HepG2 (cell line): ENCODE measurements around the gene COA5. TPM values are rescaled to one million over a fixed set of nuclear protein-coding genes. Genes with fewer than 3 reads are reported as not detected.

Experiments
- ATF1 ChIP-seq: IDR thresholded peaks from 2 replicates; pipeline ENCODE4 v1.6.1; 2016; ENCODE audit warnings: mild to moderate bottlenecking, control low read depth
- ATF4 ChIP-seq, 2 experiments: fragments of 450-650 bp in 1 of 2; sonication (generic) in 1 of 2; formaldehyde crosslinking; IDR thresholded peaks; 2 replicates each; pipeline versions ENCODE4 v1.5.0 to v1.8.0; 2020 to 2022; ENCODE audit warnings: mild to moderate bottlenecking in 1 of 2, missing genetic modification reagents in 1 of 2
- DR1 ChIP-seq: sonication (generic); formaldehyde crosslinking; IDR thresholded peaks from 2 replicates; pipeline ENCODE4 v1.8.0; 2021; ENCODE audit warnings: mild to moderate bottlenecking, missing genetic modification reagents, inconsistent platforms
- HNRNPLL ChIP-seq: fragments of 200-400 bp; formaldehyde crosslinking; IDR thresholded peaks from 2 replicates; pipeline ENCODE4 v1.6.1; 2017; ENCODE audit warnings: mild to moderate bottlenecking, low read depth, low read length; ENCODE audit not compliant: poor library complexity, severe bottlenecking
- HOXA5 ChIP-seq: sonication (generic); formaldehyde crosslinking; IDR thresholded peaks from 2 replicates; pipeline ENCODE4 v1.4.0; 2020; ENCODE audit warnings: missing genetic modification reagents
- NFATC3 ChIP-seq: sonication (generic); formaldehyde crosslinking; IDR thresholded peaks from 2 replicates; pipeline ENCODE4 v1.5.1; 2020; ENCODE audit warnings: mild to moderate bottlenecking, missing genetic modification reagents
- RFX1 ChIP-seq: fragments of 450-650 bp; IDR thresholded peaks from 2 replicates; pipeline ENCODE4 v1.6.1; 2017
- SALL1 ChIP-seq: sonication (generic); formaldehyde crosslinking; IDR thresholded peaks from 2 replicates; pipeline ENCODE4 v1.8.0; 2022; ENCODE audit warnings: mild to moderate bottlenecking, missing genetic modification reagents
- SMYD3 ChIP-seq: sonication (generic); formaldehyde crosslinking; IDR thresholded peaks from 2 replicates; pipeline ENCODE4 v1.8.1; 2023; ENCODE audit warnings: mild to moderate bottlenecking, missing genetic modification reagents
- ZBTB7A ChIP-seq: sonication (generic); formaldehyde crosslinking; IDR thresholded peaks from 2 replicates; pipeline ENCODE4 v1.8.0; 2022; ENCODE audit warnings: mild to moderate bottlenecking, missing genetic modification reagents
- ZFP91 ChIP-seq: sonication (generic); formaldehyde crosslinking; IDR thresholded peaks from 2 replicates; pipeline ENCODE4 v1.9.0; 2022; ENCODE audit warnings: missing genetic modification reagents, mild to moderate bottlenecking, borderline replicate concordance
- ZKSCAN5 ChIP-seq: sonication (generic); formaldehyde crosslinking; IDR thresholded peaks from 2 replicates; pipeline ENCODE4 v1.5.1; 2020; ENCODE audit warnings: mild to moderate bottlenecking, missing genetic modification reagents
- ZNF274 ChIP-seq: sonication (generic); formaldehyde crosslinking; IDR thresholded peaks from 2 replicates; pipeline ENCODE4 v1.5.1; 2020; ENCODE audit warnings: mild to moderate bottlenecking, missing genetic modification reagents
- ZNF510 ChIP-seq: sonication (generic); formaldehyde crosslinking; IDR thresholded peaks from 2 replicates; pipeline ENCODE4 v1.4.0; 2020; ENCODE audit warnings: low read depth, mild to moderate bottlenecking, missing genetic modification reagents
- ZNF660 ChIP-seq: sonication (generic); formaldehyde crosslinking; IDR thresholded peaks from 2 replicates; pipeline ENCODE4 v1.5.1; 2020; ENCODE audit warnings: mild to moderate bottlenecking, low read depth, missing genetic modification reagents, borderline replicate concordance
- ZNF816 ChIP-seq: sonication (generic); formaldehyde crosslinking; IDR thresholded peaks from 2 replicates; pipeline ENCODE4 v1.8.0; 2022; ENCODE audit warnings: missing genetic modification reagents, mild to moderate bottlenecking, borderline replicate concordance
- polyA plus RNA-seq, 8 experiments: library from polyadenylated mRNA; depleted of rRNA in 3 of 8; stranded (reverse) in 7 of 8; unstranded in 1 of 8; fragments of >200 nt; fragmentation: Illumina TruSeq in 4 of 8; extraction: Trizol in 4 of 8; gene quantifications; 2 replicates each; pipeline versions ENCODE4 v1.2.1 to v1.2.3, GENCODE V29; 2011 to 2016; ENCODE audit warnings: low read depth in 4 of 8, missing spikeins in 1 of 8, mixed read lengths in 1 of 8; ENCODE audit not compliant: insufficient read depth in 1 of 8
- total RNA-seq, 5 experiments: library from RNA; depleted of rRNA; stranded (reverse); fragments of >200 nt; fragmentation: Illumina TruSeq; extraction: Trizol; gene quantifications; 2 replicates each; pipeline ENCODE4 v1.2.3, GENCODE V29; 2016; ENCODE audit warnings: low read depth in 1 of 5
- TF ChIP-seq, protein P1 (sequence below): sonication (generic); formaldehyde crosslinking; IDR thresholded peaks from 2 replicates; pipeline ENCODE4 v1.9.0; 2021; ENCODE audit warnings: missing genetic modification reagents, borderline replicate concordance
- TF ChIP-seq, protein P2 (sequence below): sonication (generic); formaldehyde crosslinking; IDR thresholded peaks from 2 replicates; pipeline ENCODE4 v1.5.0; 2020; ENCODE audit warnings: mild to moderate bottlenecking, low read depth, missing genetic modification reagents, borderline replicate concordance
- TF ChIP-seq, protein P3 (sequence below): sonication (generic); formaldehyde crosslinking; IDR thresholded peaks from 2 replicates; pipeline ENCODE4 v1.4.0; 2020; ENCODE audit warnings: missing genetic modification reagents

COA5 gene
- total and polyA plus RNA-seq, 2 of the 13 experiments (the other 11 are each of a cell fraction or from before 2014, with no cell fraction given) = 43.6 to 64.5 TPM

DNA sequence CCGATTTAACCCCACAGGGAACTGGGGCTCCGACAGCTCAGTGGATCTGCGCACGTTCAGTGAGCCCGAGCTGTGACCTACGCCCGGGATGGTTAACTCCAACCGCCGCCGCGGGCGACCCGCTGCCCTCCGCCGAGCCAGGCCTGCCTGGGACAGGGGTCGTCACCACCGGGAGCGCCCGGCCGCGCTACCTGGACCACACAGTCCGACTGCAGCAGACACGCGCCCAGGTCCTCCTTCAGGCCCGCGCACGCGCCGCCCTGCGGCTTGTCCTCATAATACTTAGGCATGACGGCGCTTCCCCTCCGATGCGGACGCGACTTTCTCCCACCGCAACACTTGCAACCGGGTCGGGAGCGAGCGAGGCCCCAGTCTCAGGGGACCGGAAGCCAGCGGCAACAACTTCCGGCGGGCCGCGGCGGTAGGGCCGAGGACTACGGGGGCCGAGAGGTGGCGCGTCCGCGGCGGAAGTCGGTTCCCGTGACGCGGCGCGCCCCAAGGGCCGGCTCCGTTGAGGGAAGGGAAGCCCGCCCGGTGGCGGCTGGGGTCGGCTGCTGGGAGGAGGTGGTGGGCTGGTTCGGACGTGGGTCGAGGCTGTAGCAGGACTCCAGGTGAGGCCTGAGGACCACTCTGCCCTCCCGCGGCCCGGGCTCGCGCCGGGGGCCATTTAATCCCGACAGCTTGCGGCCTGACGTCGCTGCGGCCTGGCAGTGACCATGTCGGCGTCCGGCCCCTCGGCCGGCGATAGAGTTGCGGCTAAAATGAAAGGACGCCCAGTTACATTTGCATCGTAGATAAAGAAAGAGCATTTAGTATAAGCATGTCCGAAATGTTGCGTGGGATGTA is at the start of gene COA5, which contains the start of gene UNC50 (continued):
- TF ChIP-seq, protein P1, sequence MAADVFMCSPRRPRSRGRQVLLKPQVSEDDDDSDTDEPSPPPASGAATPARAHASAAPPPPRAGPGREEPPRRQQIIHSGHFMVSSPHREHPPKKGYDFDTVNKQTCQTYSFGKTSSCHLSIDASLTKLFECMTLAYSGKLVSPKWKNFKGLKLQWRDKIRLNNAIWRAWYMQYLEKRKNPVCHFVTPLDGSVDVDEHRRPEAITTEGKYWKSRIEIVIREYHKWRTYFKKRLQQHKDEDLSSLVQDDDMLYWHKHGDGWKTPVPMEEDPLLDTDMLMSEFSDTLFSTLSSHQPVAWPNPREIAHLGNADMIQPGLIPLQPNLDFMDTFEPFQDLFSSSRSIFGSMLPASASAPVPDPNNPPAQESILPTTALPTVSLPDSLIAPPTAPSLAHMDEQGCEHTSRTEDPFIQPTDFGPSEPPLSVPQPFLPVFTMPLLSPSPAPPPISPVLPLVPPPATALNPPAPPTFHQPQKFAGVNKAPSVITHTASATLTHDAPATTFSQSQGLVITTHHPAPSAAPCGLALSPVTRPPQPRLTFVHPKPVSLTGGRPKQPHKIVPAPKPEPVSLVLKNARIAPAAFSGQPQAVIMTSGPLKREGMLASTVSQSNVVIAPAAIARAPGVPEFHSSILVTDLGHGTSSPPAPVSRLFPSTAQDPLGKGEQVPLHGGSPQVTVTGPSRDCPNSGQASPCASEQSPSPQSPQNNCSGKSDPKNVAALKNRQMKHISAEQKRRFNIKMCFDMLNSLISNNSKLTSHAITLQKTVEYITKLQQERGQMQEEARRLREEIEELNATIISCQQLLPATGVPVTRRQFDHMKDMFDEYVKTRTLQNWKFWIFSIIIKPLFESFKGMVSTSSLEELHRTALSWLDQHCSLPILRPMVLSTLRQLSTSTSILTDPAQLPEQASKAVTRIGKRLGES (CRISPR knock-in tag) = no peak
- TF ChIP-seq ZNF274 (CRISPR knock-in tag) (peak; percentile 99), RFX1 (no peak), HNRNPLL (peak; percentile 78), ATF4 (CRISPR knock-in tag; IDR thresholded peaks at IDR 0.05) (peak in 1 of 2 experiments; percentile 80; a peak in 2 of 4 replicates), NFATC3 (CRISPR knock-in tag) (0 out of 2 replicates have a peak, but pooled peaks have one; percentile 84), HOXA5 (peak; percentile 98), ZNF660 (no peak), ATF1 (CRISPR knock-in tag) (peak; percentile 52; the same call in 1 of the 2 replicates), ZNF510 (CRISPR knock-in tag) (no peak), DR1 (peak; percentile 93), SMYD3 (CRISPR knock-in tag) (peak; percentile 65; the same call in 1 of the 2 replicates), ZKSCAN5 (CRISPR knock-in tag) (0 out of 2 replicates have a peak, but pooled peaks have one; percentile 27), SALL1 (CRISPR knock-in tag) (peak; percentile 97), ZBTB7A (CRISPR knock-in tag) (peak; percentile 91), ZNF816 (CRISPR knock-in tag) (peak; percentile 81; the same call in 1 of the 2 replicates), ZFP91 (CRISPR knock-in tag) (peak; percentile 97)
- TF ChIP-seq, protein P2, sequence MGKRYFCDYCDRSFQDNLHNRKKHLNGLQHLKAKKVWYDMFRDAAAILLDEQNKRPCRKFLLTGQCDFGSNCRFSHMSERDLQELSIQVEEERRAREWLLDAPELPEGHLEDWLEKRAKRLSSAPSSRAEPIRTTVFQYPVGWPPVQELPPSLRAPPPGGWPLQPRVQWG (CRISPR knock-in tag) = no peak
- TF ChIP-seq, protein P3, sequence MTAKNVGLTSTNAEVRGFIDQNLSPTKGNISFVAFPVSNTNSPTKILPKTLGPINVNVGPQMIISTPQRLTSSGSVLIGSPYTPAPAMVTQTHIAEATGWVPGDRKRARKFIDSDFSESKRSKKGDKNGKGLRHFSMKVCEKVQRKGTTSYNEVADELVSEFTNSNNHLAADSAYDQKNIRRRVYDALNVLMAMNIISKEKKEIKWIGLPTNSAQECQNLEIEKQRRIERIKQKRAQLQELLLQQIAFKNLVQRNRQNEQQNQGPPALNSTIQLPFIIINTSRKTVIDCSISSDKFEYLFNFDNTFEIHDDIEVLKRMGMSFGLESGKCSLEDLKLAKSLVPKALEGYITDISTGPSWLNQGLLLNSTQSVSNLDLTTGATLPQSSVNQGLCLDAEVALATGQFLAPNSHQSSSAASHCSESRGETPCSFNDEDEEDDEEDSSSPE (CRISPR knock-in tag) = peak; percentile 70
